HG03565 (cell line): ENCODE results near the gene TJP1.
"Not testable (repeated sequence)": the region's sequence is repeated elsewhere in the genome, so short reads cannot be mapped to it uniquely, and the experiment has no call there.

Experiments used
- ATAC-seq: cut with Tn5 transposase; IDR thresholded peaks from one replicate; pipeline ENCODE4 v1.9.1; 2021; ENCODE audit warnings: mild to moderate bottlenecking, moderate library complexity; ENCODE audit not compliant: unreplicated experiment

TJP1 gene

GRCh38 chr15:29800491-29801366 lies 21.5 kb downstream of the TJP1 start:
- no peak for ATAC-seq

GRCh38 chr15:29799859-29800258 lies 22.4 kb downstream of the TJP1 start:
- no peak for ATAC-seq

DNA sequence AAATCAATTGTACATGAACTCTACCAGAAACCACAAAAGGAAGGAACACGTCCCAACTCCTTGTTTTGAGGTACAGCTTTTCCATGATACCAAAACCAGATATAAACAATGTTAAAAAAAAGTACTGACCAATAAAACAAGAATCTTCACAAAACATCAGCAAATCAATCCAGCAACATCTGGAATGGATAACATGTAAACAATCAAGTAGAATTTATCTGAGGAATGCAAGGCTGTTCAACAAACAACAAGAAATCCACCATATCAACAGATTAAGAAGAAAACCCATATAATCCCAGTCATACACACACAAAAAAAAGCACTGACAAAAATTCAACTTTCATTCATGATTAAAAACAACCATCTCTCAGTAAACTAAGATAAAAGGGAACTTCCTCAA lies 26.7 kb downstream of the TJP1 start:
- no peak for ATAC-seq

DNA sequence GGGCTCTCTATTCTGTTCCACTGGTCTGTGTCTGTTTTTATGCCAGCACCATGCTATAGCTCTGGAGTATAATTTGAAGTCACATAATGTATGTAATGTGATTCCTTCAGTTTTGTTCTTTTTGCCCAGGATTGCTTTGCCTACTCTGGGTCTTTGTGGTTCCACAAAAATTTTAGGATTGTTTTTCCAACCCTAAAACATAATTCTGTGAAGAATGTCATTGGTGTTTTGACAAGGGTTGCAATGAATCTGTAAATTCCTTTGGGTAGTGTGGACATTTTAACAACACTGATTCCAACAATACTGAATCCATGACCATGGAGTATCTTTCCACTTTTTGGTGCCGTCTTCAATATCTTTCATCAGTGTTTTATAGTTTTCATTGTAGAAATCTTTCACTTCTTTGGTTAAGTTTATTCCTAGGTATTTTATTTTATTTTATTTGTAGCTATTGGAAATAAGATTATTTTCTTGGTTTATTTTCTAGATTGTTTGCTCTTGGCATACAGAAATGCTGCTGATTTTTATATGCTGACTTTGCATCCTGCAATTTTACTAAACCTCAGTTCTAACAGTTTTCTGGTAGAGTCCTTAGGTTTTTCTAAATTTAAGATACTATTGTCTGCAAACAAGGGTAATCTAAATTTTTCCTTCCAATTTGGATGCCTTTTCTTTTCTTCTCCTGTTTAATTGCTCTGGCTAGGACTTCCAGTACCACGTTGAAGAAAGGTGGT lies 29.7 kb downstream of the TJP1 start:
- no peak for ATAC-seq

DNA sequence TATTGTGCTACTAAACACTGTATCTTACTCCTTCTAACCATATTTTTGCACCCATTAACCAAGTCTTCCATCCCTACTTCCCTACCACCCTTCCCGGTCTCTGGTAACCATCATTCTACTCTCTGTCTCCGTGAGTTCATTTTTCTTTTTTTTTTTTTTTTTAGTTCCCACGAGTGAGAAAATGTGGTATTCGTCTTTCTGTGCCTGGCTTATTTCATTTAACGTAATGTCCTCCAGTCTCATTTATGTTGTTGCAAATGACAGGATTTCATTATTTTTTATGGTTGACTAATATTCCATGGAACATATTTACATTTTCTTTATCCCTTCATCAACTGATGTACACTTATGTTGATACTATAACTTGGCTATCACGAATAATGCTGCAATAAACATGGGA lies 31.7 kb downstream of the TJP1 start:
- ATAC-seq = no peak

DNA sequence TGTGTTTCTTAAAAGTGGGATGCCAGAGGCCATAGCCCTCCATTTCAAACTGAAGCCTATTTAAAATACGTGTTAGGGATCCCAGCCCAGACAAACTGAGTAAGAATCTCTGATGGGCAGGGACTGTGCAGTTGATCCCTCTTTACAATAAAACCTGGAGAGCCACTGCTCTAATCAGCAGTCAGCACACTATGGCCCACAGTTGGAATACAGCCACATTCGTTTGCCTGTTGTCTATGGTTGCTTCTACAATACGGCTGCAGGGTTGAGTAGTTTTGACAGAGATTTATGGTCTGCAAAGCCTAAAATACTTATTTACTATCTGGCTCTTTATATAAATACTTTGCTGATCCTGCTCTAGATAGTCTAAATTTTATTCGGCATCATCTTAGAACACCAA lies 32.4 kb downstream of the TJP1 start:
- no peak for ATAC-seq

GRCh38 chr15:29788433-29789034 lies 33.7 kb downstream of the TJP1 start:
- ATAC-seq = no peak

- no peak for ATAC-seq
Measured at GRCh38 chr15:29787767-29788166, 34.5 kb downstream of the TJP1 start.

- ATAC-seq = no peak
Measured at GRCh38 chr15:29785642-29786041, 36.6 kb downstream of the TJP1 start.

- no peak for ATAC-seq
Measured at GRCh38 chr15:29785136-29785535, 37.1 kb downstream of the TJP1 start.

- ATAC-seq = no peak
Measured at GRCh38 chr15:29784413-29784812, 37.9 kb downstream of the TJP1 start.

- not testable (repeated sequence) for ATAC-seq
Measured at GRCh38 chr15:29782816-29783215, 39.5 kb downstream of the TJP1 start.

DNA sequence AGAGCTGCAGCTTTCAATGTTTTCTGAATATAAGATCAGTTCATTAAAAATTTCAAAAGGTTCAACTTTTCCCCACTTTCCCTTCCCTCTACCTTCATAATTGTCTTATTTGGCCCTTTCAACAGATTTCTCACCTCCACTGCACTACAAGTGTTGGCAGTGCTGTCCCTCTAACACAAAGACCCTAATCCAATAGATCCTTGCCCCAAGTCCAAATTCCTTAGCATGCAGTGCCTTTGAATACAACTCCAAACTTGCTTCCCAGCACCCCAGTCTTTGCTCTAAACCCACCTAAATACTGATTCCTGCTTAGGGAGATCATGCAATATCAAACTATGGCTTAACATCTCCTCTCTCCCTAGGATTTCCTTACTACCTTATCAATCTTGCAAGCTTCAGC lies 43.9 kb downstream of the TJP1 start:
- ATAC-seq = no peak

DNA sequence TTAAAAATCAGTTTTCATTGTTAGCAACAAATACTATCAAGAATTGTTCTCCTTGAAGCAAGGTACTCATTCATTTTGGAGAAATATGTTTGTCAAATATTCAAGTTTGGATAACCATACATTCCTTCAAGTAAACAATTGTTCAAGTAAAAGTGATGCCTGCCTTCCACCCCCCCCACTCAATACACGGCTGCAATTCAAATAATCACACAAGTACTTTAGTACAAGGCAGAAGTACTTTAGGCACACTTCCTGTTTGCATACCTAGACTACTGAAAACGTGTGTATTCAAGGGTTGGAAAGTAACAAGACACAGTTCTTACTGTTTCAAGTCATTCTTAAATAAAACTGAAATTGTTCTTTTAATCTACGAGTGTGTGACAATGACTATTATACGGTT lies 45.4 kb downstream of the TJP1 start:
- ATAC-seq = no peak

DNA sequence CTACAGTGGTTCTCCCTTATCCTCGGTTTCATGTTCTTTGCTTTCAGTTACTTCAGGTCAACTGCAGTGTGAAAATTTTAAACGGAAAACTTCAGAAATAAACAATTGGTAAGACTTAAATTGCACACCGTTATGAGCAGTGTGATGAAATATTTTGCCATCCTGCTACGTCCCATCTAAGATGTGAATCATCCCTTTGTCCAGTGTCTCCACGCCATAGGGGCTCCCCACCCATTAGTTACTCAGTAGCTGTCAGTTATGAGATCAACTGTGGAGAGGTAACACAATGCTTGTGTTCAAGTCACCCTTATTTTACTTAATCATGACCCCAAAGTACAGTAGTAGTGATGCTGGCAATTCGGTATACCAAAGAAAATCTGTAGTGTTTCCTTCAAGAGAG lies 47.4 kb downstream of the TJP1 start:
- ATAC-seq = no peak

DNA sequence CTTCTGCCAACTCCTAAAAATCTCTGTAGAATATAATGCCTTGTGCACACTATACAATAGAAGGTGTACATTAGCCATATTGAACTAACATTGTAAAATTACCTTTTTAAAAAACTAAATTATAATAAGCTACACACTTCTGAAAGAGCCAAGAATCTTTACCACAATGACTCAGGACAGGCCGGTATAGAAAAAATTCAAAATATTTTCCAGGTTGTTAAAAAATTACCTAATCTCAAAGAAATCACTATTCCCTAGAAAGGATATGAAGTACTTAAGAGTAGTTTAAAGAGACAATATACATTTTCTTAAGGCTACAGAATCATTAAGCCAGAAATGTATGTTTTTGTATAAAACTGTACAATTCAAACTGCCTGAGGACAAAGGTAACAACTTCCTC lies 48.5 kb downstream of the TJP1 start:
- ATAC-seq = no peak

GRCh38 chr15:29773000-29773399 lies 49.3 kb downstream of the TJP1 start:
- no peak for ATAC-seq

DNA sequence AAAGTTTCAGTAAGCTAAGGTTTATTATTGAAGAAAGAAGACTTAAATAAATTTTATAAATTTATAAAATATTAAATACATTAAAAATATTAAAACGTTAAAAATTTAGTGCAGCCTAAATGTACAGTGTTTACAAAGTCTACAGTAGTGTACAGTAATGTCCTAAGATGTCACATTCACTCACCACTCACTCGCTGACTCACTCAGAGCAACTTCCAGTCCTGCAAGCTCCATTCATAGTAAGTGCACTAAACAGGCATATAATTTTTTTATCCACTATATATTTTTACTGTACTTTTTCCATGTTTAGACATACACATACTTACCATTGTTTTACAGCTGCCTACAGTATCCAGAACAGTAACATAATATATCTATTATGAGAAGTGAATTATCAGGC lies 51.5 kb downstream of the TJP1 start:
- ATAC-seq = no peak

DNA sequence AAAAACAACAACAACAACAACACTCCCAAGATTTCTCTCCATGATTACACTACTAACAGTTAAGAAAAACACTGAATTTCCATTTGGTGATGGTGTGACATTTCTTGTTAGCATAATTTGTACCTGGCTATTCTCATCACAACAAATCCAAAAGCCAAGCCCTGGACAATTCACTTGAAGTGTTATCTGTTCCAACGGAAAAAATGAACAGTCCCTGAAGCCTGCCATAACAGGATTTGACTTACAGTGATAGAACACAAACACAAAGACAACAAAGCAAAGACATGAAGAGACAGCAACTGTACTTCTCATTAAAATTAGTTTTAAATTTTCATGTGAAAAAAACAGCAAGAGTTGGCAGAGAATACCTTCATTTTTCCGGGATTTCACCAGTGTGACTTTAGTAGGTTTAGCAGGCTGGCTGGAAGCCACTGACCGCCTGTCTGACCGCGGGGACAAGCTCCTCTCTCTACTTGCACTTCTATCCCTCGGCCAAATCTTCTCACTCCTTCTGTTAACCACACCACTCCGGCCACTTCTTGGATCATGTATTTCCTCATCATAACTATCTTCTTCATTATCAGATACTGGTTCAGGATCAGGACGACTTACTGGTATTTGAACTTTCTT lies 56.3 kb downstream of the TJP1 start:
- no peak for ATAC-seq

DNA sequence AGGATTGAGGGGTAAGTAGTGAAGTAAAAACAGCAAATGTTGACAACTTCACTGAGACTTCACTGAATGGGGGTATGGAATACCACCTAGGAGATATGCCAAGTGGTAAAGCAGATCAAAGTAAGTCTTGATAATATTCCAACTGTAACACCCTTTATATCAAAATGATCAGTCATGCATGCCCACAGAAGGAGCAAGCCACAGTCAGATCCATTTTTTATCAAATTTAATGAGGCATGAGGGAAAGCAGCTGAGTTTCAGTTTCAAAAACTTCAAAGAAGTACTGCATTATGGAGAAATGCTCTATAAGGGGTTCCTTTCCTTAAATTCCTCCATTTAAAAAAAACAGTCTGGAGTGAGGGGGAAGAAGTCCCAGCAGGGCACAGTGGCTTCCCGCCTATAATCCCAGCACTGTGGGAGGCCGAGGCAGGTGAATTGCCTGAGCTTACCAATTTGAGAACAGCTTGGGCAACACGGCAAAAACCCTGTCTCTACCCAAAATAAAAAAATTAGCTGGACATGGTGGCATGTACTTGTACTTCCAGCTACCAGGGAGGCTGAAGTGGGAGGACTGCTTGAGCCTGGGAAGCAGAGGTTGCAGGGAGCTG lies 56.9 kb downstream of the TJP1 start:
- no peak for ATAC-seq

DNA sequence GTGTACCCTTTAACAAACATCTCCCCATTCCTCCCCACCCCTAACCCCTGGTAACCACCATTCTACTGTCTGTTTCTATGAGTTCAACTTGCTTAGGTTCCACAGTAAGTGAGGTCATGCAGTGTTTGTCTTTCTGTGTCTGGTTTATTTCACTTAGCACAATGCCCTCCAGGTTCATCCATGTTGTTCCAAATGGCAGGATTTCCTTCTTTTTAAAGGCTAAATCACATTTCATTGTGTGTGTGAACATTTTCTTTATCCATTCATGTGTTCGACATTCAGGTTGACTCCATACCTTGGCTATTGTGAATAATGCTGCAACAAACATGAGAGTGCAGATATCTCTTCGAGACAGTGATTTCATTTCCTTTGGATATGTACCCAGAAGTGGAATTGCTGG lies 62.7 kb downstream of the TJP1 start:
- ATAC-seq = no peak
